Keratinocyte (primary cell): Measurements from ENCODE around the gene SLCO3A1. TPM values are rescaled to one million over a fixed set of nuclear protein-coding genes. Genes with fewer than 3 reads are reported as not detected.

ENCODE experiments used
- DNase-seq: peaks from one replicate; pipeline ENCODE4 v3.0.0-alpha.2; 2011; ENCODE audit warnings: low read depth, missing footprints, low spot score
- FAIRE-seq: peaks from 2 replicates; lab custom pipeline; 2011; peaks lifted over from hg19 to GRCh38; lab: Jason Lieb, UNC
- H2AFZ ChIP-seq: 2 replicates; pipeline ENCODE4 v1.6.0; 2012; ENCODE audit warnings: low read length, control low read depth, inconsistent platforms; ENCODE audit not compliant: control insufficient read depth
- H3K27ac ChIP-seq: 2 replicates; pipeline ENCODE4 v1.5.1; 2011; ENCODE audit warnings: low read length; ENCODE audit not compliant: control insufficient read depth, insufficient read depth
- H3K27me3 ChIP-seq: 3 replicates; pipeline ENCODE4 v1.6.0; 2011; ENCODE audit warnings: low read length; ENCODE audit not compliant: control insufficient read depth, insufficient read depth; ENCODE audit errors: extremely low read depth
- H3K36me3 ChIP-seq, 2 experiments: 2 replicates in 1 of 2; 3 replicates in 1 of 2; pipeline ENCODE4 v1.5.1; 2011; ENCODE audit warnings: low read length in 2 of 2, mild to moderate bottlenecking in 1 of 2; ENCODE audit not compliant: control insufficient read depth in 2 of 2, insufficient read depth in 2 of 2; ENCODE audit errors: extremely low read depth in 1 of 2
- H3K4me1 ChIP-seq: 3 replicates; pipeline ENCODE4 v1.5.1; 2011; ENCODE audit warnings: low read length; ENCODE audit not compliant: control insufficient read depth, insufficient read depth; ENCODE audit errors: extremely low read depth
- H3K4me2 ChIP-seq: 3 replicates; pipeline ENCODE4 v1.6.0; 2011; ENCODE audit warnings: low read depth, low read length; ENCODE audit not compliant: control insufficient read depth, insufficient read depth; ENCODE audit errors: extremely low read depth
- H3K4me3 ChIP-seq, 3 experiments: fragments of 200-600 bp in 1 of 3; sonication (generic) in 1 of 3; 2 replicates in 2 of 3; 3 replicates in 1 of 3; pipeline ENCODE4 v1.5.1; 2011 to 2016; ENCODE audit warnings: low read length in 3 of 3, mild to moderate bottlenecking in 3 of 3, control low read depth in 2 of 3, inconsistent platforms in 1 of 3, low read depth in 1 of 3, mixed read lengths in 1 of 3, mixed run types in 1 of 3, moderate library complexity in 1 of 3; ENCODE audit not compliant: control insufficient read depth in 2 of 3, insufficient read depth in 2 of 3; ENCODE audit errors: extremely low read depth in 1 of 3
- H3K79me2 ChIP-seq: 2 replicates; pipeline ENCODE4 v1.6.0; 2012; ENCODE audit warnings: low read length; ENCODE audit not compliant: control insufficient read depth, insufficient read depth
- H3K9ac ChIP-seq: 3 replicates; pipeline ENCODE4 v1.6.0; 2011; ENCODE audit warnings: low read length; ENCODE audit not compliant: control insufficient read depth, insufficient read depth; ENCODE audit errors: extremely low read depth
- H3K9me1 ChIP-seq: 3 replicates; pipeline ENCODE4 v1.6.0; 2011; ENCODE audit warnings: low read length; ENCODE audit not compliant: control insufficient read depth, insufficient read depth; ENCODE audit errors: extremely low read depth
- H3K9me3 ChIP-seq: 2 replicates; pipeline ENCODE4 v1.5.1; 2012; ENCODE audit warnings: low read depth, low read length; ENCODE audit not compliant: control insufficient read depth
- H4K20me1 ChIP-seq: 3 replicates; pipeline ENCODE4 v1.6.0; 2011; ENCODE audit warnings: low read length; ENCODE audit not compliant: control insufficient read depth, insufficient read depth; ENCODE audit errors: extremely low read depth
- EZH2 ChIP-seq: IDR thresholded peaks from one replicate; pipeline ENCODE4 v1.6.1; 2012; ENCODE audit warnings: inconsistent platforms, mild to moderate bottlenecking, low read length, moderate library complexity
- dilution Hi-C: fragments of 300-500 bp; cut with MboI; formaldehyde crosslinking; loops from one replicate; pipeline ENCODE4 v1.7.0; 2020; ENCODE audit warnings: low sequenced_read_pairs; ENCODE audit not compliant: extremely low pct_ligation_motif_present
- polyA plus RNA-seq, 5 experiments: library from polyadenylated mRNA; depleted of rRNA in 3 of 5; stranded (reverse) in 3 of 5; stranded (forward) in 1 of 5; unstranded in 1 of 5; fragments of >200 nt; gene quantifications; 1 replicate in 1 of 5; 2 replicates in 3 of 5; 3 replicates in 1 of 5; pipeline versions ENCODE4 v1.2.1 to v1.2.3, GENCODE V29; 2011 to 2012; ENCODE audit warnings: missing spikeins in 2 of 5, low read depth in 1 of 5, low replicate concordance in 1 of 5
- TF ChIP-seq, protein P1 (sequence below), 3 experiments: IDR thresholded peaks in 1 of 3; conservative IDR thresholded peaks in 1 of 3; optimal IDR thresholded peaks in 1 of 3; 2 replicates in 2 of 3; 3 replicates in 1 of 3; pipeline versions ENCODE3 to v1.5.1; 2011; ENCODE audit warnings: low read length in 3 of 3, mild to moderate bottlenecking in 3 of 3, moderate library complexity in 2 of 3, control low read depth in 1 of 3, inconsistent platforms in 1 of 3; ENCODE audit not compliant: insufficient read depth in 2 of 3; ENCODE audit errors: extremely low read depth in 1 of 3

The SLCO3A1 gene
- polyA plus RNA-seq, 1 donor (not counting 4 experiments of a cell fraction or from before 2014, with no cell fraction given) = 21.3 TPM

DNA sequence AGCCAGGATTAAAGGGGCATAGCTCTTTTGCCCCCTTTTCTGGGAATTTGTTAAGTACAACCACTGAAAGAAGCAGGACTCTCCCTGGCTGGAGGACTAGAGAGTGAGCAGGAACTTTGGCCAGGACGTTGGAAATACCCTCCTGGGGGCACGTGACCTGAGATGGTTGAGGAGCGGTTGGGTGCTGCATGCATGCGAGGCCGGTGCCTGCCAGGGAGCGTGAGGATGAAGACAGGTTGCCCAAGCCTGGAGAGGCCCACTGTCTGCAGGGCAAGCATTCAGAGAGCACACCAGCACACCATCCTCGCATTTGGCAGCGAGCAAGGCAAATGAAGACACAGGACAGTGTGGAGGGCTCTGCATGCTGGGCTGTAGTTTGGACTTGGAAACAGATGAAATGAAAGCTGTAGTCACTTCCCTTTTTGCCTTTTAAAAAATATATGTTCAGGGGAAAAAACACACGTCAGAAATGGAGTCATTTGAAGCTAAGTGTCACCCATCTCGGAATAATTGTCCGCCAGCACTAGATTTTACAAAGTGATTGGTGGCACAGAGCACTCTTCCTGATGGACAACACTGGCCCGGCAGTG is 217.6 kb downstream of the SLCO3A1 start:
- no peaks in the 10 kb centered on the region for H3K9me3 ChIP-seq
- H2AFZ ChIP-seq = no peak overlapping the region
- no peaks in the 10 kb centered on the region for H4K20me1 ChIP-seq
- H3K27ac ChIP-seq = peak overlapping the region; percentile 92
- H3K9me1 ChIP-seq = no peaks in the 10 kb centered on the region
- FAIRE-seq = no peak
- H3K9ac ChIP-seq = no peak overlapping the region
- TF ChIP-seq, protein P1, sequence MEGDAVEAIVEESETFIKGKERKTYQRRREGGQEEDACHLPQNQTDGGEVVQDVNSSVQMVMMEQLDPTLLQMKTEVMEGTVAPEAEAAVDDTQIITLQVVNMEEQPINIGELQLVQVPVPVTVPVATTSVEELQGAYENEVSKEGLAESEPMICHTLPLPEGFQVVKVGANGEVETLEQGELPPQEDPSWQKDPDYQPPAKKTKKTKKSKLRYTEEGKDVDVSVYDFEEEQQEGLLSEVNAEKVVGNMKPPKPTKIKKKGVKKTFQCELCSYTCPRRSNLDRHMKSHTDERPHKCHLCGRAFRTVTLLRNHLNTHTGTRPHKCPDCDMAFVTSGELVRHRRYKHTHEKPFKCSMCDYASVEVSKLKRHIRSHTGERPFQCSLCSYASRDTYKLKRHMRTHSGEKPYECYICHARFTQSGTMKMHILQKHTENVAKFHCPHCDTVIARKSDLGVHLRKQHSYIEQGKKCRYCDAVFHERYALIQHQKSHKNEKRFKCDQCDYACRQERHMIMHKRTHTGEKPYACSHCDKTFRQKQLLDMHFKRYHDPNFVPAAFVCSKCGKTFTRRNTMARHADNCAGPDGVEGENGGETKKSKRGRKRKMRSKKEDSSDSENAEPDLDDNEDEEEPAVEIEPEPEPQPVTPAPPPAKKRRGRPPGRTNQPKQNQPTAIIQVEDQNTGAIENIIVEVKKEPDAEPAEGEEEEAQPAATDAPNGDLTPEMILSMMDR (optimal IDR thresholded peaks at IDR 0.05 in 1 of 3, IDR thresholded peaks at IDR 0.05 in 1 of 3, conservative IDR thresholded peaks at IDR 0.05 in 1 of 3; ENCODE audit: extremely low read depth in 1 of 3, insufficient read depth in 2 of 3, low read length in 3 of 3) = no peak
- no peak for TF ChIP-seq EZH2
- dilution Hi-C loops = no loop called here
- DNase-seq = no peak
- peaks cover 12% of the 10 kb centered on the region for H3K79me2 ChIP-seq
- no peaks in the 10 kb centered on the region for H3K27me3 ChIP-seq
- no peaks in the 10 kb centered on the region for H3K36me3 ChIP-seq
- no peak overlapping the region for H3K4me2 ChIP-seq
- H3K4me1 ChIP-seq = peaks cover 41% of the 10 kb centered on the region
- no peak overlapping the region for H3K4me3 ChIP-seq

DNA sequence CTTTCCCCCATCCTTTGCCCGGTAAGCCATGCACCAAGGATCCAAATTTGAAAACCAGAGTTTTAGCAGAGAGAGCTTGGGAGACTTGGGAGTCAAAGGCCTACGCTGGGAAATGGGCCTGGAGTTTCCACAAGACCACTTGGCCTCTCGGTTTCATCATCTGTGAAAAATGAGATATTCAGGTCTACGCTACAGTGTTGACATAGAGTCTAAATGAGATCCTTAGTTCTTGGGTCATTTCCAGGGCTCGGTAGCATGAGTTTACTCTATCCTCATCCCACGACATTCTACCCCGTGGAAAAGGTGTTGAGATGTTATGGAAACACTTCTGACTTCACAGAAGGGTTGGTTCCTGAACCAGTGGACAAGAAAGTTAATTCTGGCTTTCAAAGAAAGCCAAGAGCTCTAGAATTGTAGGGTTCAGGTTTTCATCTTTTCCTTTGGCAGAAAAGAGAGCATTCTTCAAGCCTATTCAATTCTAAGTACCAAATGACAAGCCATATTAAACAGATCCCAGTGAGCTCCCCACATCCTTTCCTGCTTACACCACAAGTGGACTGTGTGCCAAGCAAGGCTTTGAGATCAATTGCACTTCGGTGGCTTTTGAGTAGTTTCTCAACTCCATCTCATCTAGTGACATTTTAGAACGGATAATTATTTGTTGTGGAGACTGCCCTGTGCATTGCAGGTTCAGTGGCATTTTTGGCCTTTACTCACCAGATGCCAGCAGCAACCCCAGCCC is 219.7 kb downstream of the SLCO3A1 start:
- dilution Hi-C loops = no loop called here
- H3K79me2 ChIP-seq = peaks cover 12% of the 10 kb centered on the region
- H3K4me1 ChIP-seq = peaks cover 45% of the 10 kb centered on the region
- H3K9me1 ChIP-seq = no peaks in the 10 kb centered on the region
- H3K9me3 ChIP-seq = no peaks in the 10 kb centered on the region
- H3K27me3 ChIP-seq = no peaks in the 10 kb centered on the region
- DNase-seq (no peak), FAIRE-seq (no peak)
- H3K27ac ChIP-seq = no peak overlapping the region
- no peak overlapping the region for H3K4me2 ChIP-seq
- H3K4me3 ChIP-seq = no peak overlapping the region
- no peak overlapping the region for H2AFZ ChIP-seq
- TF ChIP-seq EZH2 = no peak
- TF ChIP-seq, protein P1 (optimal IDR thresholded peaks at IDR 0.05 in 1 of 3, IDR thresholded peaks at IDR 0.05 in 1 of 3, conservative IDR thresholded peaks at IDR 0.05 in 1 of 3; ENCODE audit: extremely low read depth in 1 of 3, insufficient read depth in 2 of 3, low read length in 3 of 3) = no peak
- no peaks in the 10 kb centered on the region for H4K20me1 ChIP-seq
- H3K36me3 ChIP-seq = no peaks in the 10 kb centered on the region
- H3K9ac ChIP-seq = no peak overlapping the region
